ENCODE results near the gene ATXN7.

DNA sequence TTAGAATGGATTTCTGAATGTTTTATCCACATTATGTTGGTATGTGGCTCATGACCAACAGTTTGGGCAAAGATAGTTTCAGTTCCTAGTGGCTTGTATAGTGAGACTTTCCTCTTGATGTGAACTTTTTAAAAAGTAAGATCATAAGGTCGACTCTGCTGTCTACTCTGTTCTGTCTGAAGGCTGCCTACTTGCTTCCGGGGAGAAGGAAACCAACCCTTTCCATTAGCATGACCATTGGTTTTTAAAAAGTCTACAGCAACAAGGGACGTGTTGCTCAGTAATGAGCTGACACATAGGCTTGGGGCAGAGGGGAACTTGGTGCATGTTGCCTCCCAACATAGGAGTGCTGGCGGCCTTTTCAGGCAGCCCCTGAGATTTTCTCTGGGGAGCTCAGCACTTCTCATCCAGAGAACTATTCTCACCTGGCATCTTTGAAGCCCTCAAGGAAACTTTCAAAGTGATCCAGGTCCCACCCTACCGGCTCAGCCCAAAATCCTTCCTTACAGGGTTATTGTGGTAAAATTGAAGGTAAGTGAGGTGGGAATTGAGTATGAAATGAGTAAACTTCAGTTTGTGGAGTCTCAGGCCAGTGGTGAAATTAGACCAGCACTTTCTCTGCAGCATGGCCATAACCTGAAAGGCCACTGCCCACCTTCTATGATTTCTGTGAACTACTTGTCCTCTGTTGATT is 129.0 kb downstream of the ATXN7 start:
- TF ChIP-seq, protein P1, sequence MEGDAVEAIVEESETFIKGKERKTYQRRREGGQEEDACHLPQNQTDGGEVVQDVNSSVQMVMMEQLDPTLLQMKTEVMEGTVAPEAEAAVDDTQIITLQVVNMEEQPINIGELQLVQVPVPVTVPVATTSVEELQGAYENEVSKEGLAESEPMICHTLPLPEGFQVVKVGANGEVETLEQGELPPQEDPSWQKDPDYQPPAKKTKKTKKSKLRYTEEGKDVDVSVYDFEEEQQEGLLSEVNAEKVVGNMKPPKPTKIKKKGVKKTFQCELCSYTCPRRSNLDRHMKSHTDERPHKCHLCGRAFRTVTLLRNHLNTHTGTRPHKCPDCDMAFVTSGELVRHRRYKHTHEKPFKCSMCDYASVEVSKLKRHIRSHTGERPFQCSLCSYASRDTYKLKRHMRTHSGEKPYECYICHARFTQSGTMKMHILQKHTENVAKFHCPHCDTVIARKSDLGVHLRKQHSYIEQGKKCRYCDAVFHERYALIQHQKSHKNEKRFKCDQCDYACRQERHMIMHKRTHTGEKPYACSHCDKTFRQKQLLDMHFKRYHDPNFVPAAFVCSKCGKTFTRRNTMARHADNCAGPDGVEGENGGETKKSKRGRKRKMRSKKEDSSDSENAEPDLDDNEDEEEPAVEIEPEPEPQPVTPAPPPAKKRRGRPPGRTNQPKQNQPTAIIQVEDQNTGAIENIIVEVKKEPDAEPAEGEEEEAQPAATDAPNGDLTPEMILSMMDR (conservative IDR thresholded peaks at IDR 0.05; ENCODE audit: low read depth, low read length): no peak
- TF ChIP-seq EZH2 (IDR thresholded peaks at IDR 0.05; ENCODE audit: borderline replicate concordance, low read depth, low read length, poor library complexity, severe bottlenecking): no peak
